GM19351 (cell line): ENCODE data around the gene GRAMD2A.
A peak's percentile ranks its signal among the peaks of the same experiment; 100 is the strongest.

ENCODE experiments used
- ATAC-seq: cut with Tn5 transposase; IDR thresholded peaks from one replicate; pipeline ENCODE4 v1.9.1; 2021; ENCODE audit warnings: mild to moderate bottlenecking, moderate library complexity; ENCODE audit not compliant: unreplicated experiment

Gene GRAMD2A

DNA sequence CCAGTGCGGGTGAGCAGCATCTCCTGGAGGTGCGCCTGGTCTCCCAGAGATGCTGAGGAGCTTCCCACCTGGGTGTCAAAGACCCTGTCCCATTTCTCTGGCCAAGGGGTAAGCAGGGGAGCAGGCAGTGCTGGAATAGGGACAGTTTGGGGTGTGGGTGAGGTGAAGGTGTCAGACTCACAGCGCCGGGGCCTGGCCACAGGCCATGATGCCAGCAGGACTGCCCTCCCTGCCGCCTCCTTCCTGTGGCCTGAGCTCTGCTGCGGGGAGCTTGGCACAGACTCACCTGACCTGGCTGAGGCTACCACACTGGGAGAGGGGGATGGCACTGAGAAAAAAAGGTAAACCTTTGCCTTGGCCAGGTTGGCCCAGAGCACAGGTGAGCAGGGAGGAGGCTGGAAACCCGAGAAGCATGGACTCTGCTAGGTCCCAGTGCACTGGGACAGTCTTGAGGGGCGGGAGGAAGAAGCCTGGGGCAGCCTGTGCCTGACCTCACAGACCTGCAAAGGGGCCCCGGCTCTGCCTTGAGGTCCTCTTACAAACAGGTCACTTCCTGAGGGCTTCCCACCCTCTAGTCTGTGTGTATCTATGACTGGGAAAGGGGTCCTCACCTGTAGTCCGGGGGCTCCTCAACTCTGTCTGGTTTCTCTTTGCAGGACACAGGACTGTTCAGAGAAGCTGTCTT, 28.2 kb downstream of the GRAMD2A start:
- no peak for ATAC-seq

DNA sequence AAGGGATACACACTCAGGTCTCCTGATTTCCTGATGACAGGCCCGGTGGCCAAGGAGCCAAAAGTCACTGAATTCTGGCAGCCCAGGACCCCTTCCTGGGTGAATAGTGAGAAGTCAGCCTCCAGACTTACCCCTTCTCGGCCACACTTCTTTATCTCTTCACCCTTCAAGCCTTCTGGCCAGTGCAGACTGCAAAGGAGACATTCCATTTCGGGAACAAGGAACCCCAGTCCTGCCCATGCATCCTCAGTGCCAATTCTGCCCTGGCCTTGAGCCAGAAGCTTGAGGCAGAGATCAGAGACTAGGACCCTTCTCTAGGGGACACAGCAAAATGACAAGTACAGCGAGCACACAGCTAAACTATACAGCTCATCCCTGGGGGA, 28.8 kb downstream of the GRAMD2A start:
- ATAC-seq = no peak

- ATAC-seq = no peak
Measured at GRCh38 chr15:72168131-72168807, 29.3 kb downstream of the GRAMD2A start.

DNA sequence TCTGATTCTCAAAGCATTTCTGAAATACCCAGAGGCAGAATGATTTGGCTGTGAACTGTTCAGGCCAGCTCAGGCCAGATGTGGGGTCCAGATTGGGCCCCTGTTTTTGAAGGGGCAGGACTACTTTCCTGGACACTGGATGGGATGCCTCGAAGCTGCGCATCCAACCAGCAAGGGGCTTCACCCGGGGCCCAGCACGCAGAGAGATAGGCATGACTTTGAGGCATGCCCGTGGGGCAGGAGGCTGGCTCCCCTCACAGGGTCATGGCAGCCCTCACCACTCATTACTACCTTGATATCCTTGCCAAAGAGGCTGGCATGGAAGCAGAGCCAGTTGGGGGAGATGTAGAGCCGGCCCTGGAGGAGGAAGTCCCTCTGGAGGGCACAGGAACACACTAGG, 30.1 kb downstream of the GRAMD2A start:
- no peak for ATAC-seq

- ATAC-seq = no peak
Measured at GRCh38 chr15:72166716-72167417, 30.7 kb downstream of the GRAMD2A start.

- no peak for ATAC-seq
Measured at GRCh38 chr15:72163719-72164118, 33.9 kb downstream of the GRAMD2A start.

GRCh38 chr15:72162569-72162968, 35.0 kb downstream of the GRAMD2A start:
- no peak for ATAC-seq

DNA sequence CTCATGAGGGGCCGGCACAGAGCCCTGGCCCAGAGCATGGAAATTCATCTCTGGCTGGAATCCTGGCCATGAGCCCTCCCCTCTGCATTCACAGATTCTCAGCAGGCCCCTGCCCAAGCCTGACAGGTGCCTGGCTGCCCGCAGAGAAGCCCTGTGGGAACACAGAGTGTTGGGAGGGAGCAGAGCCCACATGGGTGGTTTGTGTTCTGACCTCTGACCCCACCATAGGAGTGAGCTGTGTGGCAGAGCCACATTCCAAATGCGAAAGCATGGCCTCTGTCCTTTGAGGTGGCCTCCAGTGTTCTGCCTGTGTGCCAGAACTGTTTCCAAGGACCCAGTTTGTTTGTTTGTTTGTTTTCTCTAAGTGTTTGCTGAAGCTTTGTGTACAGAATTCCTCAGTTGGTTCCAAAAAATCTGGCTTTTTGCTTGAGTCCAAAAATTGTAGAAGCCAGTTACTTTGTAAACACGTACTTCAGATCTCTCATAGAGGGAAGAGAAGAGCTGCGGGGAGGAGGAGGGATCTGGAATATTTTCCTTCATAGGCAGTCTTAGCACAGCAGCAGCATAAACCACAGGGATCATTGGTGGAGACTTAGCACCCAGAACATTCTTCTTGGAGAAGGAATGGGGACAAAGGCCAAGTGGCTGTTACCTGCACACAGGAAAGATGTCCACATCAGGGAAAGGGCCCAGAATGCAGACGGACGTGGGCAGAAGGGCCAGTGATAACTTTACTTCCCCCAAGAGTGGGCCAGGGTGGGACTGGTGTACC, 36.0 kb downstream of the GRAMD2A start:
- no peak for ATAC-seq

DNA sequence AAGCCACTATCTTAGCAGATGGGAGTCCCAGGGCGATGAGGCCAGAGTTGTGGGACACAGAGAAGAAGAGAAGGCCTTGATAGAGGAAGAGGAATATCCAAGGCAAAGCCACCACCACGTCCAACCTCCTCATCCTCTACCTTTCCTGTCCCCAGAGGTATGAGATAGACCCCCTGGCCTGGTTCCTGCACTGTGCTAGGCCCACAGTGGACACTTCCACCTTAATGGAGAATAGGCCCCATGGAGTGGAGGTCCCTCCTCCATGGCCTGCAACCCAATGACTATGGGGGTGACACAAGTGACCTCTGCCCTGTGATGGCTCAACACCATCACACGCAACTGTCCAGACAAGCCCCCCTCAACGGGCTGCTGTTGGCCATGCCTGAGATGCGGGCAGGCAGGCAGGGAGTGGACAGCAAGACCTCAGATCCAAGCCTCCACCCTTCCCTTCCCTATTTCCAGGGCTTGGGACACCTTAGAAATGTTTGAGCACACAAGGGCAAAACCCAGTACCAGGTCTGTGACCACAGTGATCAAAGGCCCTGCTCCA, 36.8 kb downstream of the GRAMD2A start:
- no peak for ATAC-seq

GRCh38 chr15:72156928-72157327, 40.7 kb downstream of the GRAMD2A start:
- ATAC-seq = no peak

DNA sequence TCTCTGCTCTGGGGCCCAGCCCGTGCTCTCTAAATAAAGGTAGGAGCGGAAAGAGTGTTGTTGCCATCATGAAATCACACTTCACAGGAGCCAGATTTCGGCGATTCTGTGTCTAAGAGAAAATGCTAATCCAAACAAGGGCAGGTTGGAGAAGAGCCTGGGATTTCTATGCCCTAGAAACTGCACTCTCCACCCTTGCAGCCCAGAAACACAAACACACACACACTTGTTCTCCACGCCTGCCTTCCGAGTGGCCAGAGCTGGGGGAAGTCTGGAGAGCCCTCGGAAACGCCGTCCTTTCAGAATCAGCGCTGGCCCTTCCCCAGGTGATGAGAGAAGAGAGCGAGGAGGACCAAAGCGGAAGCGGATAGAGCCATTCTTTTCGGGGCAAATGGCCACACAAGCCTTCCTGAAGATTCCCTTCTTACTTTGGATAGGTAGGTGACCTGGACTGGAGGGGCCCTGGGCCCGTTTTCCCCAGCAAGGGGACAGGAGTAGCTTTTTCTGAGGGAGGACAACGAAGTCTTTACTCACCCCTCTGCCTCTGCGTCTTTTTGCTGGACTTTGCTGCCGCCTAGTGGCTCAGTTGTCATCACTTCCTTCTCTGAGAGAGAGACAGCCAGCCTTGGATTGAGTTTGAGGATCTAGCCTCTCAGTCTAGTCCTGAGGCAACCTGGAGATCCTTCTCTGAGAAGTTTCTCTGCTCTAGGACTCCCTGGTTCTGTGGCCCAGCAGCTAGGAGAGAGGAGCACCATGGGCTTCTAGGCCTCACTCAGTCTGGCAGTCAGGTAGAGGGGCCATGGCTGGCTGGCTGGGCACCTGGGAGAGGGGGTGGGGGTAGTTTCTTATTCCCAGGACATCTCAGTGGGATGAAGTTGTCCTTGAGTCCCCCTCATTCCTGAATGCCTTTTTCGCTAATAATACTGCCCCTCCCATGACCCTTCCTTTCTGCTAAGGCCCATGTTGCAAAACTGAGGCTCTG, 41.7 kb downstream of the GRAMD2A start:
- ATAC-seq = peak; percentile 67

- no peak for ATAC-seq
Measured at GRCh38 chr15:72155003-72155621, 42.5 kb downstream of the GRAMD2A start.

GRCh38 chr15:72154316-72154715, 43.3 kb downstream of the GRAMD2A start:
- no peak for ATAC-seq

GRCh38 chr15:72153269-72154000, 44.2 kb downstream of the GRAMD2A start:
- ATAC-seq = no peak

DNA sequence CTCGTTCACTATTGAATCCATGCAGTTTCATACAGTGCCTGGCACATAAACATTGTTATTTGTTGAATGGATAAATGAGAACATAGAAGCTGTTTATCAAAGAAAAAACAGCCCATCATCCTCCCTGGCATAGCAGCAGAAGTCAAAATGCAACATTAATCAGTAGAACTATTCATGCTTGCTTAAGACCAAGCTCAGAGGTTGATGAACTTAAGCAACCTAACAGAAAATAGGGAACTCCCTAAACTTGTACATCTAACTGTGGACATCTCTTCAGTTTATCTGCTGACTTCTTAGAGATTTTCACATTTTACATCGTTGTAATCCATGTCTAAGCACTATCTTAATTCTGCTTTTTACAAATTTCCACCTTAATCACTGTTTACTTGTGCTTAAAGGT, 50.2 kb downstream of the GRAMD2A start:
- ATAC-seq = no peak

DNA sequence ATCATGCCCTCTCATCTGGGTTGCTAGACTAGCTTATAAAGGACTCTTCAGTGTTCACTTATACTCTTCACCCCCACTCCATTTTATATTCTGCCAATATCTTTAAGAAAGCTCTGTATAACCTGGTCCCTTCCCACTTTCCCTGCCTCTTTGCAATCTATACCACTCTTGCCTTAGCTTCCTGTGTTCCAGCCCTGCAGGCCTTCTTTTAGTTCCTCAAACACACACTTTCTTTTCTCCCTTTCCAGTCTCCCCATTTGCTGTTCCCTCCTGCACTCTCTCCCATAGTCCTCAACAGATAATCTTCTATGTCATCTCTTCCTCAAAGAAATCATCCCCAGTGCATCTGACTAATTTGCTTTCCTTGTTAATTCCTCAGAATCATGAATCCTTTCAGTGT, 50.7 kb downstream of the GRAMD2A start:
- ATAC-seq = no peak

GRCh38 chr15:72146221-72146620, 51.4 kb downstream of the GRAMD2A start:
- ATAC-seq = no peak

DNA sequence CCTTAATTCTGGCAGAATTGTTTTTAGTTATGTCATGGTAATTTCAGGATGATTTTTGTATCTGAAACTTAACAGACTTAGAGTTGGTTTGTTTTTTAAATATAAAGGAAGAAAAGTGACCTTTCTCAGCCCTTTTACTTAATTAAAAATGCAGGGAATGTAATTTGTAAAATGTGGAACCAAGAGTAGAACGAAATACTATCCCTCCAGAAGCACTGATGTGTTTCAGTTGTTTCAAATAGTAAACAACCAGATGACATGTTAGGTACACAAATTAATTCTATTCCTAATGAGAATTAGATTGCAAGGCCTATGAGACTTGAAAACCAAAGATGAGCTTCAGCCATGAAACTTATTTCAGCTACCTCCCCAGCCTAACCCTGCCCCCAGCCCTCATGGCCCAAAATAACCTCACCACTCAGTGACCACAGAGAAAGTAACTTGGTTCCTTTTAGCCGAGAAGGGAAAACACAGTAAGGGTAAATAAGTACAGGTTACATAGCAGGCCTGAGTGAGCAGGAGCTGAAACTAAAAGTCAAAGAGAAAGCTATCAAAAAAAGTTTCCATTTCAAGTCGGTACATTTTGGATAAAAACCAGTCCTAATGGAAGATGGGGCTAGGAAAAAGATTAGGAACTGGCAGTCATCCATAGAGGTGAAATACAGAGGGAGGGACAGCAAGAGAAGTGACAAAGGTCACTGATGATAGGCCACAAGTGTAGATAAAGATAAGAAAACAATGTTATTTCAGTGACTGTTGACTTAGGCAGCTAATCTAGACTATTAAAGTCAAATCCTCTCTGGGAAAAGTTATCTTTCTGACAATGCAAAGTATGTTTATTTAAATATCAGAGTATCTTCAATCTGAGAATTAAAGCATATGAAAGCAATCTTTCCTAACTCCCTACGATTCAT, 56.2 kb downstream of the GRAMD2A start:
- ATAC-seq = peak; percentile 100
